B cell (primary cell): ENCODE measurements around the gene SPRY2. TPM values are rescaled to one million over a fixed set of nuclear protein-coding genes. Genes with fewer than 3 reads are reported as not detected.

Experiments used
- ATAC-seq: fragments of 200-7000 bp; cut with Tn5 transposase; one replicate; pipeline ENCODE4 v1.10.0; 2021; ENCODE audit warnings: low read depth, mild to moderate bottlenecking, moderate number of reproducible peaks, moderate library complexity
- CTCF ChIA-PET: fragments of 350-600 bp; sonication (Branson Sonifier 250); formaldehyde crosslinking; loops from one replicate; lab custom pipeline; 2021; ENCODE audit warnings: antibody characterized with exemption, inconsistent platforms; lab: Charles Lee
- POLR2A ChIA-PET: fragments of 350-600 bp; sonication (Branson Sonifier 250); formaldehyde crosslinking; loops from one replicate; lab custom pipeline; 2021; ENCODE audit warnings: antibody characterized with exemption; lab: Charles Lee
- DNase-seq: peaks from one replicate; pipeline ENCODE4 v3.0.0; 2013
- H2AFZ ChIP-seq: 2 replicates; pipeline ENCODE4 v1.6.1; 2012; ENCODE audit warnings: mild to moderate bottlenecking, low read depth, low read length; ENCODE audit not compliant: insufficient read depth, poor library complexity, severe bottlenecking
- H3K27ac ChIP-seq, 2 donors: 1 replicate in 1 of 2; 2 replicates in 1 of 2; pipeline ENCODE4 v1.5.1; 2012 to 2013; ENCODE audit warnings: low read length in 2 of 2, mild to moderate bottlenecking in 2 of 2, moderate library complexity in 1 of 2
- H3K27me3 ChIP-seq, 4 experiments: fragments of 200-600 bp in 1 of 4; sonication (generic) in 1 of 4; replicated peaks in 1 of 4; 1 replicate in 2 of 4; 2 replicates in 2 of 4; pipeline versions ENCODE4 v1.6.1 to v1.7.0; 2013 to 2016; ENCODE audit warnings: low read length in 3 of 4, mild to moderate bottlenecking in 2 of 4, mixed read lengths in 1 of 4, moderate library complexity in 1 of 4; ENCODE audit not compliant: insufficient read depth in 4 of 4, control insufficient read depth in 3 of 4; ENCODE audit errors: control extremely low read depth in 1 of 4
- H3K36me3 ChIP-seq, 2 experiments: replicated peaks in 1 of 2; 1 replicate in 1 of 2; 2 replicates in 1 of 2; pipeline versions ENCODE4 v1.6.1 to v1.7.1; 2013; ENCODE audit warnings: low read length in 1 of 2; ENCODE audit not compliant: insufficient read depth in 2 of 2, control insufficient read depth in 1 of 2; ENCODE audit errors: control extremely low read depth in 1 of 2, extremely low read depth in 1 of 2
- H3K4me1 ChIP-seq, 2 donors: fragments of 200-600 bp in 1 of 2; sonication (generic) in 1 of 2; 1 replicate in 1 of 2; 2 replicates in 1 of 2; pipeline versions ENCODE4 v1.5.1 to v1.6.1; 2013 to 2017; ENCODE audit warnings: low read length in 2 of 2; ENCODE audit not compliant: control insufficient read depth in 2 of 2, insufficient read depth in 2 of 2
- H3K4me2 ChIP-seq: replicated peaks from 2 replicates; pipeline ENCODE3; 2012; ENCODE audit warnings: mild to moderate bottlenecking, low read depth, low read length; ENCODE audit not compliant: poor library complexity, severe bottlenecking
- H3K4me3 ChIP-seq, 5 experiments: fragments of 200-600 bp in 1 of 5; sonication (generic) in 1 of 5; 1 replicate in 3 of 5; 2 replicates in 2 of 5; pipeline versions ENCODE4 v1.5.1 to v1.7.0; 2011 to 2016; ENCODE audit warnings: low read length in 4 of 5, mild to moderate bottlenecking in 4 of 5, low read depth in 2 of 5, control low read depth in 1 of 5, moderate library complexity in 1 of 5; ENCODE audit not compliant: insufficient read depth in 1 of 5; ENCODE audit errors: control extremely low read depth in 1 of 5, extremely low read depth in 1 of 5
- H3K79me2 ChIP-seq: fragments of 200-600 bp; sonication (generic); one replicate; pipeline ENCODE4 v1.6.0; 2016; ENCODE audit warnings: low read length; ENCODE audit not compliant: control insufficient read depth, insufficient read depth
- H3K9ac ChIP-seq: fragments of 200-600 bp; sonication (generic); 2 replicates; pipeline ENCODE4 v1.6.1; 2017; ENCODE audit warnings: mild to moderate bottlenecking, low read length, moderate library complexity
- H3K9me3 ChIP-seq, 3 donors: one replicate each; pipeline versions ENCODE4 v1.6.1 to v1.7.1; 2013; ENCODE audit warnings: low read length in 2 of 3; ENCODE audit not compliant: control insufficient read depth in 2 of 3, insufficient read depth in 1 of 3; ENCODE audit errors: control extremely low read depth in 1 of 3
- H4K20me1 ChIP-seq: 2 replicates; pipeline ENCODE4 v1.6.0; 2012; ENCODE audit warnings: mild to moderate bottlenecking, low read length; ENCODE audit not compliant: insufficient read depth, control insufficient read depth, poor library complexity, severe bottlenecking
- H3K27ac Mint-ChIP-seq: one replicate; pipeline ENCODE4 v1.8.0; 2021; ENCODE audit warnings: mixed read lengths
- H3K27me3 Mint-ChIP-seq: one replicate; pipeline ENCODE4 v1.8.0; 2021; ENCODE audit warnings: mixed read lengths
- H3K4me1 Mint-ChIP-seq: one replicate; pipeline ENCODE4 v1.8.0; 2021; ENCODE audit warnings: mixed read lengths
- H3K4me3 Mint-ChIP-seq: one replicate; pipeline ENCODE4 v1.8.0; 2021; ENCODE audit warnings: mixed read lengths
- H3K9me3 Mint-ChIP-seq: one replicate; pipeline ENCODE4 v1.8.0; 2022; ENCODE audit warnings: mixed read lengths; ENCODE audit not compliant: insufficient read depth
- CTCF ChIP-seq: fragments of 200-600 bp; IDR thresholded peaks from one replicate; pipeline ENCODE4 v1.8.0; 2022; ENCODE audit warnings: antibody characterized with exemption, mild to moderate bottlenecking
- EZH2 ChIP-seq: IDR thresholded peaks from 2 replicates; pipeline ENCODE4 v1.6.1; 2012; ENCODE audit warnings: borderline replicate concordance, low read depth, mild to moderate bottlenecking, moderate library complexity, low read length; ENCODE audit not compliant: insufficient read depth, poor library complexity, severe bottlenecking
- WGBS: methylation state at CpG from one replicate; pipeline ENCODE4 v1.1.5; 2013; ENCODE audit warnings: missing lambda C conversion rate; ENCODE audit not compliant: insufficient coverage; 5-methylcytosine and 5-hydroxymethylcytosine counted together
- intact Hi-C: fragments of 100-400 bp; cut with micrococcal nuclease; formaldehyde crosslinking; loops from one replicate; pipeline ENCODE4 v1.10.0; 2022
- polyA plus RNA-seq: library from polyadenylated mRNA; depleted of rRNA; stranded (reverse); fragments of >200 nt; gene quantifications from 2 replicates; pipeline ENCODE4 v1.2.3, GENCODE V29; 2012
- total RNA-seq, 2 donors: library from RNA; stranded (reverse); fragments of 120-200 nt in 1 of 2; gene quantifications; 1 replicate in 1 of 2; 2 replicates in 1 of 2; pipeline versions ENCODE4 v1.2.3 to v1.2.4, GENCODE V29; 2013 to 2022

Gene SPRY2
- total and polyA plus RNA-seq, 2 donors (not counting 1 experiment from before 2014, with no cell fraction given): 0.86 to 0.96 TPM

GRCh38 chr13:80348750-80349149, 7.8 kb upstream of the SPRY2 start:
- intact Hi-C loops: no loop called here
- Mint-ChIP-seq H3K27me3 (peaks cover 20% of the 10 kb centered on the region), H3K4me3 (no peak overlapping the region), H3K4me1 (no peaks in the 10 kb centered on the region), H3K9me3 (no peaks in the 10 kb centered on the region), H3K27ac (no peak overlapping the region)
- H2AFZ ChIP-seq: no peak overlapping the region
- no peak overlapping the region for H3K27ac ChIP-seq
- no peak overlapping the region for H3K4me2 ChIP-seq
- H3K27me3 ChIP-seq: peaks cover 0 to 5% (median 2%) of the 10 kb centered on the region in 4 experiments
- TF ChIP-seq CTCF (no peak), EZH2 (no peak)
- ChIA-PET CTCF (interaction anchor here (0.6 to 1.2 kb wide), 2 partner anchors 14 to 714 kb away, joined by 3 read pairs; no protein-coding TSS in a partner anchor), POLR2A (no interaction called here)
- H3K36me3 ChIP-seq: no peaks in the 10 kb centered on the region
- H3K4me1 ChIP-seq: peaks cover 0 to under 1% of the 10 kb centered on the region in 2 donors
- H3K4me3 ChIP-seq: no peak overlapping the region
- no peaks in the 10 kb centered on the region for H4K20me1 ChIP-seq
- H3K79me2 ChIP-seq: no peaks in the 10 kb centered on the region
- ATAC-seq (no peak), DNase-seq (no peak)
- WGBS: 97% methylated on average over 3 of the region's 6 CpGs
- peaks cover 0 to 1% (median 0%) of the 10 kb centered on the region in 3 donors for H3K9me3 ChIP-seq
- H3K9ac ChIP-seq: no peak overlapping the region

GRCh38 chr13:80348314-80348713, 7.4 kb upstream of the SPRY2 start:
- H3K4me3 ChIP-seq: no peak overlapping the region
- H3K9me3 ChIP-seq: peaks cover 0 to 1% (median 0%) of the 10 kb centered on the region in 3 donors
- CTCF ChIA-PET: interaction anchor here (0.6 kb wide), 1 partner anchor 713 kb away, joined by 3 read pairs; no protein-coding TSS in a partner anchor
- intact Hi-C loops: no loop called here
- no peak overlapping the region for H3K4me2 ChIP-seq
- Mint-ChIP-seq H3K4me3 (no peak overlapping the region), H3K27ac (no peak overlapping the region), H3K4me1 (peaks cover 3% of the 10 kb centered on the region), H3K27me3 (peaks cover 24% of the 10 kb centered on the region), H3K9me3 (no peaks in the 10 kb centered on the region)
- H3K27ac ChIP-seq: no peak overlapping the region
- TF ChIP-seq CTCF: no peak
- no peak for TF ChIP-seq EZH2
- DNase-seq: no peak
- no peaks in the 10 kb centered on the region for H3K79me2 ChIP-seq
- ATAC-seq: no peak
- no peak overlapping the region for H3K9ac ChIP-seq
- H4K20me1 ChIP-seq: no peaks in the 10 kb centered on the region
- POLR2A ChIA-PET: no interaction called here
- no peak overlapping the region for H2AFZ ChIP-seq
- H3K36me3 ChIP-seq: no peaks in the 10 kb centered on the region
- H3K27me3 ChIP-seq: peaks cover 0 to 5% (median 2%) of the 10 kb centered on the region in 4 experiments
- peaks cover 2 to 5% of the 10 kb centered on the region in 2 donors for H3K4me1 ChIP-seq
